Smooth muscle cell (in vitro differentiated cells): ENCODE measurements around the gene C22orf31. TPM values are rescaled to one million over a fixed set of nuclear protein-coding genes. Genes with fewer than 3 reads are reported as not detected.

ENCODE experiments used
- DNase-seq: peaks from one replicate; lab custom pipeline; 2025; ENCODE audit not compliant: unreplicated experiment; lab: John Stamatoyannopoulos, UW
- H2AFZ ChIP-seq: fragments of 200-600 bp; sonication (generic); 2 replicates; pipeline ENCODE4 v1.6.0; 2016; ENCODE audit warnings: antibody characterized with exemption, low read depth, mild to moderate bottlenecking
- H3F3A ChIP-seq: fragments of 200-600 bp; sonication (generic); 2 replicates; pipeline ENCODE4 v1.6.0; 2017; ENCODE audit warnings: antibody characterized with exemption, low read depth
- H3K27ac ChIP-seq: fragments of 200-600 bp; sonication (generic); 2 replicates; pipeline ENCODE4 v1.5.1; 2016; ENCODE audit warnings: low read depth, mild to moderate bottlenecking
- H3K27me3 ChIP-seq: fragments of 200-600 bp; sonication (generic); 2 replicates; pipeline ENCODE4 v1.6.1; 2016; ENCODE audit warnings: low read depth, mild to moderate bottlenecking
- H3K36me3 ChIP-seq: fragments of 200-600 bp; sonication (generic); 2 replicates; pipeline ENCODE4 v1.5.1; 2016; ENCODE audit warnings: low read depth
- H3K4me1 ChIP-seq: fragments of 200-600 bp; sonication (generic); 2 replicates; pipeline ENCODE4 v1.5.1; 2016; ENCODE audit warnings: low read depth
- H3K4me2 ChIP-seq: fragments of 200-600 bp; sonication (generic); 2 replicates; pipeline ENCODE4 v1.6.0; 2016; ENCODE audit warnings: mild to moderate bottlenecking
- H3K4me3 ChIP-seq: fragments of 200-600 bp; sonication (generic); 2 replicates; pipeline ENCODE4 v1.5.1; 2016; ENCODE audit warnings: mild to moderate bottlenecking
- H3K79me2 ChIP-seq: fragments of 200-600 bp; sonication (generic); 2 replicates; pipeline ENCODE4 v1.6.0; 2016; ENCODE audit warnings: low read depth, mild to moderate bottlenecking
- H3K9ac ChIP-seq: fragments of 200-600 bp; sonication (generic); 2 replicates; pipeline ENCODE4 v1.6.0; 2016; ENCODE audit warnings: low read depth
- H3K9me3 ChIP-seq: fragments of 200-600 bp; sonication (generic); replicated peaks from 2 replicates; pipeline ENCODE4 v1.5.1; 2016; ENCODE audit warnings: low read depth
- H4K20me1 ChIP-seq: fragments of 200-600 bp; sonication (generic); 2 replicates; pipeline ENCODE4 v1.6.0; 2016; ENCODE audit warnings: low read depth
- WGBS: methylation state at CpG from one replicate; pipeline ENCODE4 v1.1.7; 2016; ENCODE audit warnings: low lambda C conversion rate; 5-methylcytosine and 5-hydroxymethylcytosine counted together
- polyA plus RNA-seq: library from polyadenylated mRNA; unstranded; fragments of >200 nt; fragmentation: Nextera tagmentation; extraction: Ambion mirVana; gene quantifications from 2 replicates; pipeline ENCODE4 v1.2.1, GENCODE V29; 2016
- total RNA-seq: library from RNA; depleted of rRNA; stranded (reverse); fragments of >200 nt; gene quantifications from 2 replicates; pipeline ENCODE4 v1.2.3, GENCODE V29; 2014
- TF ChIP-seq, protein P1 (sequence below): fragments of 200-600 bp; sonication (generic); IDR thresholded peaks from 2 replicates; pipeline ENCODE4 v1.5.1; 2017; ENCODE audit warnings: borderline replicate concordance, mild to moderate bottlenecking, antibody characterized with exemption; ENCODE audit not compliant: insufficient read depth, poor library complexity, severe bottlenecking

The C22orf31 gene
- total and polyA plus RNA-seq, 2 experiments from 2014 or later: not detected

GRCh38 chr22:29054251-29054767 lies 7.3 kb downstream of the C22orf31 start:
- Histone ChIP-seq H3F3A (no peaks in the 10 kb centered on the region), H3K79me2 (no peaks in the 10 kb centered on the region), H3K9me3 (no peaks in the 10 kb centered on the region), H3K27ac (no peak overlapping the region), H3K4me2 (no peak overlapping the region), H3K36me3 (no peaks in the 10 kb centered on the region), H3K9ac (no peak overlapping the region), H3K4me1 (peaks cover 5% of the 10 kb centered on the region), H3K4me3 (no peak overlapping the region), H4K20me1 (no peaks in the 10 kb centered on the region), H2AFZ (no peak overlapping the region), H3K27me3 (no peaks in the 10 kb centered on the region)
- TF ChIP-seq, protein P1, sequence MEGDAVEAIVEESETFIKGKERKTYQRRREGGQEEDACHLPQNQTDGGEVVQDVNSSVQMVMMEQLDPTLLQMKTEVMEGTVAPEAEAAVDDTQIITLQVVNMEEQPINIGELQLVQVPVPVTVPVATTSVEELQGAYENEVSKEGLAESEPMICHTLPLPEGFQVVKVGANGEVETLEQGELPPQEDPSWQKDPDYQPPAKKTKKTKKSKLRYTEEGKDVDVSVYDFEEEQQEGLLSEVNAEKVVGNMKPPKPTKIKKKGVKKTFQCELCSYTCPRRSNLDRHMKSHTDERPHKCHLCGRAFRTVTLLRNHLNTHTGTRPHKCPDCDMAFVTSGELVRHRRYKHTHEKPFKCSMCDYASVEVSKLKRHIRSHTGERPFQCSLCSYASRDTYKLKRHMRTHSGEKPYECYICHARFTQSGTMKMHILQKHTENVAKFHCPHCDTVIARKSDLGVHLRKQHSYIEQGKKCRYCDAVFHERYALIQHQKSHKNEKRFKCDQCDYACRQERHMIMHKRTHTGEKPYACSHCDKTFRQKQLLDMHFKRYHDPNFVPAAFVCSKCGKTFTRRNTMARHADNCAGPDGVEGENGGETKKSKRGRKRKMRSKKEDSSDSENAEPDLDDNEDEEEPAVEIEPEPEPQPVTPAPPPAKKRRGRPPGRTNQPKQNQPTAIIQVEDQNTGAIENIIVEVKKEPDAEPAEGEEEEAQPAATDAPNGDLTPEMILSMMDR: no peak
- WGBS: 88% methylated on average over 10 of the region's 10 CpGs
- no peak for DNase-seq

GRCh38 chr22:29053048-29053702 lies 8.5 kb downstream of the C22orf31 start:
- no peak overlapping the region for H3K4me2 ChIP-seq
- WGBS: 96% methylated on average over 8 of the region's 8 CpGs
- H3K9ac ChIP-seq: no peak overlapping the region
- no peaks in the 10 kb centered on the region for H3F3A ChIP-seq
- no peak overlapping the region for H3K4me3 ChIP-seq
- DNase-seq: no peak
- H3K27ac ChIP-seq: no peak overlapping the region
- no peaks in the 10 kb centered on the region for H3K27me3 ChIP-seq
- H3K4me1 ChIP-seq: peaks cover 5% of the 10 kb centered on the region
- no peak overlapping the region for H2AFZ ChIP-seq
- TF ChIP-seq, protein P1: no peak
- no peaks in the 10 kb centered on the region for H3K9me3 ChIP-seq
- H4K20me1 ChIP-seq: no peaks in the 10 kb centered on the region
- H3K79me2 ChIP-seq: no peaks in the 10 kb centered on the region
- no peaks in the 10 kb centered on the region for H3K36me3 ChIP-seq

DNA sequence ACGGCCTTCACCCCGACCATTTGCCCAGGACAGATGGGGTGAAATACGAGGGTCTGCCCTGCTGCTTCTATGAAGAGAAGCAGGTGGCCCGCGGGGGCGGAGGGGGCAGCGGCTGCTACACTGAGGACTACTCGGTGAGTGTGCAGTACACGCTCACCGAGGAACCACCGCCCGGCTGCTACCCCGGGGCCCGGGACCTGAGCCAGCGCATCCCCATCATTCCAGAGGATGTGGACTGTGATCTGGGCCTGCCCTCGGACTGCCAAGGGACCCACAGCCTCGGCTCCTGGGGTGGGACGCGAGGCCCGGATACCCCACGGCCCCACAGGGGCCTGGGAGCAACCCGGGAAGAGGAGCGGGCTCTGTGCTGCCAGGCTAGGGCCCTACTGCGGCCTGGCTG lies 11.2 kb downstream of the C22orf31 start:
- Histone ChIP-seq H4K20me1 (no peaks in the 10 kb centered on the region), H3K36me3 (no peaks in the 10 kb centered on the region), H3K9me3 (no peaks in the 10 kb centered on the region), H3K27me3 (no peaks in the 10 kb centered on the region), H3K4me2 (no peak overlapping the region), H2AFZ (no peak overlapping the region), H3F3A (peaks cover 5% of the 10 kb centered on the region), H3K4me3 (no peak overlapping the region), H3K4me1 (peaks cover 2% of the 10 kb centered on the region), H3K27ac (no peak overlapping the region), H3K79me2 (no peaks in the 10 kb centered on the region), H3K9ac (no peak overlapping the region)
- DNase-seq: no peak
- whole genome bisulfite sequencing: 97% methylated on average over 24 of the region's 24 CpGs
- TF ChIP-seq, protein P1: no peak

GRCh38 chr22:29049655-29050263 lies 11.9 kb downstream of the C22orf31 start:
- 96% methylated on average over 32 of the region's 38 CpGs for WGBS
- H3K4me3 ChIP-seq: no peak overlapping the region
- no peaks in the 10 kb centered on the region for H3K79me2 ChIP-seq
- TF ChIP-seq, protein P1: no peak
- H3K9me3 ChIP-seq: no peaks in the 10 kb centered on the region
- no peak overlapping the region for H2AFZ ChIP-seq
- no peaks in the 10 kb centered on the region for H3K27me3 ChIP-seq
- DNase-seq: no peak
- H3K4me2 ChIP-seq: no peak overlapping the region
- H3K4me1 ChIP-seq: no peaks in the 10 kb centered on the region
- H3K9ac ChIP-seq: no peak overlapping the region
- H3F3A ChIP-seq: peaks cover 12% of the 10 kb centered on the region
- no peak overlapping the region for H3K27ac ChIP-seq
- H3K36me3 ChIP-seq: no peaks in the 10 kb centered on the region
- no peaks in the 10 kb centered on the region for H4K20me1 ChIP-seq
